Urothelium cell line (cell line): ENCODE data around the gene PNRC1.
"Not testable (repeated sequence)": the region's sequence is repeated elsewhere in the genome, so short reads cannot be mapped to it uniquely, and the experiment has no call there.

Source experiments
- DNase-seq: peaks from one replicate; pipeline ENCODE4 v3.0.0; 2011; ENCODE audit warnings: low spot score, mixed read lengths
- FAIRE-seq: peaks from 2 replicates; lab custom pipeline; 2011; peaks lifted over from hg19 to GRCh38; lab: Jason Lieb, UNC

PNRC1 gene

DNA sequence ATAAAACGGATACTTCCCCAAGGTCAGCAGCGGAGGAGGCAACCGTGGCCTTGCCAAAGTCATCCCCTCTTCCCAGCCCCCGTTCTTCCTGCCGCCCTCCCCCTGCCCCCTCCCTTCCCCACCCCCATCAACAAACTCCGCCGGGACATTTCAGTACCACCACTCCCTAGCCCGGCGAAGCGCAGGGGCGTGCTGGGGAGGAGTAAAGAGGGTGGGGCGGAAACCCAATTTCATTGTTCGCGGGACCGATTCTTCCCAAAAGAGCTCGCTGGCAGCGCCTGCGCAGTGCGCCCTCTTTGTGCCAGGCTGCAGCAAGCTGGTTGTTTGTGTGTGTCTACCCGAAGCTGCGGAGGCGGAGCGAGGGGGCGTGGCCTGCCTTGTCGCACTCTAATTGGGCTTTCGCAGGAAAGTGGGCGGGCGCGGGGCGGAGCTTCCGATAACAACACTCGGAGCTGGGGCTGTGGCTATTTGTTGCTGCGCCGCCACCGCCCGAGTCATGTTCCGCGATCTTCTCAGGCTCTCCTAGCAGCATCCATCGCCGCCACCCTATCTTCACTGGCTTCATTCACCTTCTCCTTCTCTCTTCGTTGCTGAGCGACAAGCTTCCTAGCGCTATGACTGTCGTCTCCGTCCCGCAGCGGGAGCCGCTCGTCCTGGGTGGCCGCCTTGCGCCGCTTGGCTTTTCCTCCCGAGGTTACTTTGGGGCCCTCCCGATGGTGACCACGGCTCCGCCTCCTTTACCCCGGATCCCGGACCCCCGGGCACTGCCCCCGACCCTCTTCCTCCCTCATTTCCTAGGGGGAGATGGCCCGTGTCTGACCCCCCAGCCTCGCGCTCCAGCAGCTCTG lies at the start of gene PNRC1:
PNRC1 (plus strand) TSS at position 471 of the 848 bp plus-strand sequence; CDS start at position 615, 144 bp downstream.
- DNase-seq (peak; percentile 95), FAIRE-seq (no peak)

DNA sequence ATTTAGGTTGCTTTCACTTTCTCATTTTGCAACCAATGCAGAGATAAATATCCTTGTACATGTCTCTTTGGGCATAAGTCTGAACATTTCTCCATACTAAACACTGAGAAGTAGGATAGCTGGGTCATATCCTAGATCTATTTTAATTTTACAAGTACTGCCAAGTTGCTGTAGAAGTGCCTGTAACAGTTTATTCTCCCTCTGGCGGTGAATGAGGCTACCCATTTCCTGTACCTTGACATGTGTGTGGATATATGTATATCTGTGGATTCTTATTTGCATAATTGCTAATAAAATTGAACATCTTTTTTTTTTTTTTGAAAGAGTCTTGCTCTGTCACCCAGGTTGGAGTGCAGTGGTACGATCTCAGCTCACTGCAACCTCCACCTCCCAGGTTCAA lies 48.0 kb upstream of the PNRC1 start:
- DNase-seq: no peak
- FAIRE-seq: no peak

DNA sequence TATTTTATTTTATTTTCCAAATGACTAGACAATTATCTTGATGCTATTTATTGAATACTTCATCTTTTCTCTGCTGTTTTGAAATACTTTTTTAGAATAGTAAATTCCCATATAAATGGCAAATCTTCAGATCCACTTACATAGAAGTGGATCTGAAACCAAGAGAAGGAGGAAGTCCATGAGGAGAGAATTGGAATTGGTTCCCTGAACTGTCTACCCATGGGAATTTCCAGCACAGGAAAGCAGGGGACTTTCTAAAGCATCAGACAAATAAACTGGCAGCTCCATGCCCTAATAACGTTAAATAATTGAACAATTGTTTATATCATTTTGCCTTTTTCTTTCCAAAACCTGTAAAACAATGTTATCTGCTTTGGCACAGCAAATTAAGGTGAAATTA lies 47.1 kb upstream of the PNRC1 start:
- FAIRE-seq (no peak), DNase-seq (no peak)

DNA sequence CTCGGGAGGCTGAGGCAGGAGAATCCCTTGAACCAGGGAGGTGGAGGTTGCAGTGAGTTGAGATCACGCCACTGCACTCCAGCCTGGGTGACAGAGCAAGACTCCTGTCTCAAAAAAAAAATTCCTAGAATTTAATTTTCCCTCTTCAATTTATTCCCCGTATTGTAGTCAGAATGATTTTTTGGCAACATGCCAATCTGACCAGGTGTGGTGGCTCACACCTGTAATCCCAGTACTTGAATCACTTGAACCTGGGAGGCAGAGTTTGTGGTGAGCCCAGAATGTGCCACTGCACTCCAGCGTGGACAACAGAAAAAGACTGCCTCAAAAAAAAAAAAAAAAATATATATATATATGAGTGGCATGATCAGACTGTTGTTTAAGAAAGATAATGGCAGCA lies 46.4 kb upstream of the PNRC1 start:
- FAIRE-seq, DNase-seq: not testable (repeated sequence)

DNA sequence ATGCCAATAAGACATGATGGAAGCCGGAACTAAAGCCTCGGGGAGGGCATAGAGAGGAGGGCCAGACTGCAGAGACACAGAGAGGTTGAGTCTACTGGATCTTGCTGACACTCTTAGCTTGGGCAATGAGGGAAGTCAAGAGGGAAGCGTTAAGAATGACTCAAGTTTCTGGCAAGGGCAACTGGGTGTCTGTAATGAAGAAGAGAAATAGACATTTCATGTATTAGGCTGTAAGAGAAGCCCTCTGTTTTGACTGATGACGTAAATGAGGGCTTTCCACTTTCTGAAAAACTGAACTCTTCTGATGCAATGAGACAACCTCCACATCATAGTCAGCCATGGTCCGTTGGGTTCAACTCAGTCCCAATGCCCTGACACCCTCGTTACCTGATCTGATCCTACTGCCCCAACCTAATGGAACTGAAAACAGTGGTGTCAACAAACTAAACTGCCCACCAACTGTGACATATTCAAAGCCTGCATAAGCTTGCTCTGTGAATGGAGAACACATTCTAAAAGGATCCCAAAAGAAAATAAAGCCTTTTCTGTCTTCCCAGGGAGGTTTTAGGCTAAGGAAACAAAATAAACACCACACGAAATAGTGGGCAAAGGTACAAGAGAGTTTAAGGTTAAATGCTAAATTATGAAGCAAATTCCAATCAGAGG lies 45.8 kb upstream of the PNRC1 start:
- FAIRE-seq (no peak), DNase-seq (no peak)

DNA sequence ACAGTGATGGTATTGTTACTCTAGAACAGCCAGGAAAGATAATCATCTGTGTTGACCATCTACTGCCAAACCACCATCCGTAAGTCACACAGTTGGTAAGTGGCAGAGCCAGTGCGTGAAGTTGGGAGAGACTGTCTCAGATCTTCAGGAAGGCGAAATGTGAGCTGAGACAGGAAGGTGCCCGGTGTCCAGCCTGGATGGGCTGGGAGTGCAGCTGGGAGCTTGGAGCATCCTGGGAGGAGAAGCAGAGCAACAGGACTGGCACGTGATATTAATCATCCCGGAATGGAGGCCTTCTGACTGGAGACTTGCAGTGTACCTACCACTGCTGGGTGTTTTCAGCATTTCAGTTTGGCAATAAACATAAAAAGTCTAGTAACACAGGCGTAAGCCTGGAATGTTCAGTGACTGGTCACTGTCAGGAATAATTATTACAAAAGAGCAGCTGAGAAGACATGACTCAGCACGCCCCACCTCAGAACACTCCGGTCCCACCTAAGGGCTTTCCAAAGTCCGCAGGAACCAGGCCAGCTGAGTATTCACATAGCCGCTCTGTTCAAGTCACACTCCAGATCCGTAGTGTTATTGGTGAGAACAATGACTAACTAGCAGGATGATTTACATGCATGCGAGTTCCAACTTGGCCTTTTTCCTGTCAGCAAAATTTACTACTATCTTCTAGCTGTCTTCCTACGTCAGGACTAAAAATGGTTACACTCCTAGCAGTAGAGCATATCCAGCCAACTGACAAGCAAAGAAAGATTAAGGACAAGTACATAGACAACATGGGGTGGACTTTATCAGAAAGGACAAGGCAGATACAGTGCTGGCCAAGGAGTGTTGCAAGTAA lies 45.1 kb upstream of the PNRC1 start:
- FAIRE-seq (no peak), DNase-seq (peak; percentile 29)

DNA sequence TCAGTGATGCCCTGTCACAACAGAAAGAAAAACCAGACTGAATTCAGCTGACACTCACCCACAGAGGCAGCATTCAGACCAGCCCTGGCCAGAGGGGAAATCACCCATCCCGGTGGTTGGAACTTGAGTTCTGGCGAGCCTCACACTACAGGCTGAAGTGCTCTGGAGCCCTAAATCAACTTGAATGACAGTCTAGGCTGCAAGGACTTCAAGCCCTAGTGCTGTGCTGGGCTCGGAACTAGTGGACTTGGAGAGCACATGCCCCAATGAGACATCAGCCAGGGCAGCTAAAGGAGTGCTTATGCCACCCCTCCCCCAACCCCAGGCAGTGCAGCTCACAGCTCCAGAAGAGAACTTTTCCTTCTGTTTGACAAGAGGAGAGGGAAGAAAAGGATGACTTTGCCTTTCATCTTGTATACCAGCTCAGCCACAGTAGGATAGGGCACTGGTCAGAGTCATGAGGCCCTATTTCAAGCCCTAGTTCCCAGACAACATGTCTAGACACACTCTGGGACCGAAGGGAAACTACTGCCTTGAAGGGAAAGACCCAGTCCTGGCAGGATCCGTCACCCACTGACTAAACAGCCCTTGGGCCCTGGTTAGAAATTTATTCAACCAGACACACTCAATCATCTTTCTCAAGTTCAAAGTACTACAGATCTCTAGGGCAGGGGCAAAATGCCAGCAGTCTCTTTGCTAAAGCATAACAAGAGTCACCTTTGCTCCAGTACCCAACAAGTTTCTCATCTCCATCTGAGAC lies 43.2 kb upstream of the PNRC1 start:
- no peak for FAIRE-seq

DNA sequence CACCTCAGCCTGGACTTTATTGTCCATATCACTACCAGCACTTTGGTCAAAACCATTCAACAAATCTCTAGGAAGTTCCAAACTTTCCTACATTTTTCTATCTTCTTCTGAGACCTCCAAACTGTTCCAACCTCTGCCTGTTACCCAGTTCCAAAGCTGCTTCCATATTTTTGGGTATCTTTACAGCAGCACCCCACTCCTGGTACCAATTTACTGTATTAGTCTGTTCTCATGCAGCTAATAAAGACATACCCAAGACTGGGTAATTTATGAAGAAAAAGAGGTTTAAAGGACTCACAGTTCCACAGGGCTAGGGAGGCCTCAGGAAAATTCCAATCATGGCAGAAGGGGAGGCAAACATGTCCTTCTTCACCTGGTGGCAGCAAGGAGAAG lies 42.7 kb upstream of the PNRC1 start:
- DNase-seq, FAIRE-seq: not testable (repeated sequence)

More for the DNA sequence above, 43.2 kb upstream of the PNRC1 start:
- no peak for DNase-seq

DNA sequence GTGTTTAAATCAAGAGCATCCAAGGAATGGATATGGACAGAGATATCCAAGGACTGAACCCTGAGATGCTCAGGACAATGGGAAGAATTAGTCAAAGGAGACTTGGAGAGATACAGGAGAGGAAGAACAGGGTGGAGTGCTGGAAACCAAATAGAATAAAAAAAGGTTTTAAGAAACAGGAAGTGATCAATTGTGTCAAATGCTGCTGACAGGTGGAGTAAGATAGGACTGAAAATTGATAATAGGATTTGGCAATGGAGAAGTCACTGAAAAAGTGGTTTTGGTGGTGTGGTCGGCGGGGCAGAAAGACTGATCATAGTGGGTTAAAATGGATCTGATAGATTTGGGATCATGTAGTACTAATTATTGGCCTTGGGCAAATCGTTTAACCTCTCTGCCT lies 37.9 kb upstream of the PNRC1 start:
- DNase-seq (no peak), FAIRE-seq (no peak)

DNA sequence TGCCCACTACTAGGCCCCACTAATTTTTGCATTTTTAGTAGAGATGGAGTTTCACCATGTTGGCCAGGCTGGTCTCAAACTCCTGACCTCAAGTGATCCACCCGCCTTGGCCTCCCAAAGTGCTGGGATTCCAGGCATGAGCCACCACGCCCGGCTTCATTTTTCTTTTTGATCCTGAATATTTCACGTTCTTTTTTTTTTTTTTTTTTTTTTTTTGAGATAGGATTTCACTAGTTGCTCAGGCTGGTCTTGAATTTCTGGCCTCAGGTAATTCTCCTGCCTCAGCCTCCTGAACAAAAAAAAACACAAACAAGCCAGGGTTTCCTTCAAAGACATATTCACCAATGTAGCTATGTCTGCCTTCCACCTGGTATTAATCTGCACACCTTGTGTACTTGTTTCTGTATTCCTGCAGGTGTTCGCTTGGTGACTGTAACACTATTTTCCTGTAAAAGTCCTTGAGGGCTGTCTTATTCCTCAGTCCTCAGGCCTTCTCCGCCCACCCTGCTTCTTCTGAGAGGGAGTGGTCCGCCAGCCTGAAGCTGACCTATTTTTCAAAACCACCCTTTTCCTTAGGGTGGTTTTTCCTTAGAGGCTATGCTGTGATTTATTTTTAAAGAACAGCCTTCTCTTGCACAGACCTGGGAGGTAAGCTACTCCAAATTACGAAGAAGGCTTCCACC lies 36.1 kb upstream of the PNRC1 start:
- FAIRE-seq: no peak
- no peak for DNase-seq

DNA sequence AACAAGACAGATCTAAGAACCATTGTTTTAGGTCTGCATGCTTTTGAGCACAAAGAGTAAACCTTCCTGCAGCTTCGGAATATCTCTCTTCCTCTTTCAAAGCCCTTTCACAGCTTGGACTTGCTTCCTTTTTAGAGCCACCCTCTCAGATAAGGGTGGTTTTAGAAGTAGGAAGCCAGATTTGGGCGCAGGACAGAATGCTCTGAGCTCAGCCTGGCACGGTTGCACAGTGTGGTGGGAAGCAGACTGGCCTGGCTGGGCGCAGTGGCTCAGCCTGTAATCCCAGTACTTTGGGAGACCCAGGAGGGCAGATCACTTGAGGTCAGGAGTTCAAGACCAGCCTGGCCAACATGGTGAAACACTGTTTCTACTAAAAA lies 35.6 kb upstream of the PNRC1 start:
- FAIRE-seq (no peak), DNase-seq (no peak)

DNA sequence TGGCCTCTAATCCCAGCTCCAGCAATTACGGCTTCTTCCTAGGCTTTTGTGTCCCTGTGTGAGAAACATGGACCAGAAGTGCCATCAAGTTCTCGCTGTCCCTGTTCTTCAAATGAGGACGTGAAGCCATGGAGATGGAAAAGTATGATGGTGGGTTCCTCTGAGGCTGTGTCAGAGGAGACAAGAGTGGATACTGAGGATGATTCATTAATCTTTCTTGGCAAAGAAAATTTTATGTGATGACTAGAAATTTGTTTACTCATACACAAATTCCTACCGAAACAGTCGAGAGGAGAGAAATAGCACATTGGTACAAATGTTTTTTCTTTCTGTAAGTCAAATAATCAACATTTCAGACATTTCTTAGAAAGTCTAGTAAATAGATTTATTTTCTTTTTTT lies 35.0 kb upstream of the PNRC1 start:
- no peak for DNase-seq
- no peak for FAIRE-seq

DNA sequence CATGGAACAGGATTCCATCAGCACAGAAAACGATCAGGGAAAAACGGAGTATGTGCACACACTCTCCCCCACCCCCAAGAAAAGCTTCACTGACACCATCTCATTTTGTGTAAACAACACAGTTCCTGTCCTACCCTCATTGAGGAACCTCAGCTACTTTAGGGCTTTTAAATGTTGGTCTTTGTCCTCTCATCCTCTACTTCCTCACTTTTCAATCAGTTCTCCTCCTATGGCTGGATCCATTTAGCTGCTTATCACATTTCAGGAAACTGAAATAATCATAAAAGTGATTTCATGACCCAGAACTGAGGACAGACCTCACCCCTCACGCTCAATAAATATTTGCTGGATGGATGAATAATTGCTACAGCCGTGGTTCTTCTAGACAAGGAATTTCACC lies 33.1 kb upstream of the PNRC1 start:
- FAIRE-seq: no peak
- DNase-seq: no peak

DNA sequence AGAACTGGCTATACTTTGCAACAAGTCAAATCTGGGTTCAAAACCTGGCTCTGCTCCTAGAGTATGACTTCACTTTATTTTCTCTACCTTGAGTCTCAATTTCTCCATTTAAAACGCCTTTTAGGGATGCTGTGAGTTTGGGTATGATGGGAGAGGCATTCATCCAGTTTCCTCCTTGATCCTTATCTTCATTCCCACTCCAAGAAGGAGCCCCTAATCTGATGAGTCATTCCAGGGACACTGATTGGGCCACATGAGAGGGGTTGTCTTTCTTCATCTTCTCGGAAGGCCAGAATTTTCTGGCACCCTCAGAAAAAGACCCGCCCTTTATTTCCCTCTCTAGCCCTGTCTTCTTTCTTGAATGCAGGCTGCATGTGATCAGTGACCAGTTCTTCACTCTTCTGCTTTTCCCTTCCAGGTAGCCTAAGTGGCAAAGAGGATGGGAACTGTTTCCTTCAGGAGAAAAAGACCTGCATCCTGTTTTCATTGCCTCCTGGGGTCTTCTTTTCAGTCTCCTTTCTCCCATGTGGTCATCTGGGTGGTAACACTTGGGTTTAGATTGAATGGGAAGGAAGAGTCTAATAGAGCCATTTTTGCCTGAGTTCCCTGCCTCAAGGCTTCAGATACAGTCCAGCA lies 32.1 kb upstream of the PNRC1 start:
- FAIRE-seq: no peak
- DNase-seq: no peak

DNA sequence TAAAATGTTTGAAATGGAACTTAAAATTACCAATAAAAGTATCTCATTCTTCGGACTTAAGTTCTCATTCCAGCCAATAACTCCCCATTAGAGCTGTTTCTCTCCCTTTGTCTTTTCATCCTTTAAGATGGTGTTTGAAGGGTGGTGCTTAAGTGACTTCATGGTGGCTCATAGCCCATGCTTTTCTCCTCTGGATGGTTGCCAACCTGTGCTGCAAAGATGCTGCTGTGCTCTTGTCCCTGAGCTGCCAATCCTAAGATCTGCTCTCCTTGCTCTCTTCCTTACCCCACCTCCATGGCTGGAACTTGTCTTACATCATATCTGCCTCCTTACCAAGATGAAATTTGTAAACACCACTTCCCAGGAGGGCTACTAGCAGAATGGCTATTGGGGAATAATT lies 31.6 kb upstream of the PNRC1 start:
- no peak for DNase-seq

DNA sequence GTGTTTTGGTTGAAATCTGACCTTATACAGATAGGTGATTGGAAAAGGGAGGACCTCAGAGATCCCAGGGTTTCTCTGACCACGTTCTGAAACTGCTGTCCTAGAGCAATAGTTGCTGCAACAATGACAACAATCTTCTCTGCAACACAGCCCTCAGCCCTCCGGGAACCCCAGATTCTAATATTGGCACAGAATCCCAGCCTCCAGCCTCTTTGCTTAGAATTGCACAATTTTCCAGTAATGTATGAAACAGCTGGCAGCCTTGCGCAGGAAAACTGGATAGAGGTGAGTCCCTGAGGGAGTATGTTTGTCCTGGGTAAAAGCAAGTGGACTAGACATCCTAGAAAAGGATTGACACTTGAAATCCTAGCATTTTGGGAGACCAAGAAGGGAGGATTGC lies 30.4 kb upstream of the PNRC1 start:
- DNase-seq (no peak), FAIRE-seq (no peak)

More for the DNA sequence above, 31.6 kb upstream of the PNRC1 start:
- FAIRE-seq: no peak

DNA sequence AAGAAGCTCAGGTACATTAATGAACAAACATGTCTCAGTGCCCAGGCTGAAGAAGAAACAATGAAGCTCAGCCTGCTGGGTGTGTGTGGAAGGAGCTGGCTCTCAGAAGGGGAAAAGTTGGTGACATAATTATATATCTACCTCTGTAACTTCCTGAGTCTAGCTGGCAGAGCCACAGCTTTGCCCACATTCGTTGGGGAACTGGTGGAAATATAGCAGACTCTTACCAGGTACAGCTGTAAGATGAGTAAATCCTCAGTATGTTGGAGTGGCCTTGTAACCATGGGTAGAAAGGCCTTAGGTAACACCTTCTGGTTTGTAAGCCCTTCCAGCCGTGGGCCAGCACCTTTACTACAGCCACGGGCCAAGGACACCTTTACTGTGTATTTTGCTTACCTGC lies 29.9 kb upstream of the PNRC1 start:
- FAIRE-seq: no peak

DNA sequence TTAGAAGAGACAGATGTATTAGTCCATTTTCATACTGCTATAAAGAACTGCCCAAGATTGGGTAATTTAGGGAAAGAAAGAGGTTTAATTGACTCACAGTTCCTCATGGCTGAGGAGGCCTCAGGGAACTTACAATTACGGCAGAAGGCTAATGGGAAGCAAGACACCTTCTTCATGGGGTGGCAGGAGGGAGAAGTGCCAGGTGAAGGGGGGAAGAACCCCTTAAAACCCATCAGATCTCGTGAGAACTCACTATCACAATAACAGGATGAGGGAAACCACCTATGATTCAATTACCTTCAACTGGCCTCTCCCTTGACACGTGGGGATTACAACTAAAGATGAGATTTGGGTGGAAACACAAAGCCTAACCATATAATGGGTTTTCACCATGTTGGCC lies 28.9 kb upstream of the PNRC1 start:
- DNase-seq (no peak), FAIRE-seq (no peak)

More for the DNA sequence above, 29.9 kb upstream of the PNRC1 start:
- no peak for DNase-seq

DNA sequence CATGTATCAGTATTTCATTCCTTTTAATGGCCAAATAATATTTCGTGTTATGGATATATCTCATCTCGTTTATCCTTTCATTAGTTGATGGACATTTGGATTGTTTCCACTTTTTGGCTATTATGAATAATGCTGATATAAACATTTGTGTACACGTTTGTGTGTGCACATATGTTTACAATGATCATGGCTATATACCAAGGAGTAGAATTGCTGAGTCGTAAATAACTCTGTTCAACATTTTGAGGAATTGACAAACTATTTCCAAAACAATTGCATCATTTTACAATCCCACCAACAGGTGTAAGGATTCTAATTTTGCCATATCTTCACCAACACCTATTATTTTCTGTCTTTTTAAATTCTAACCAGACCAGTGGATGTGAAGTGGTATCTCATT lies 26.3 kb upstream of the PNRC1 start:
- FAIRE-seq (no peak), DNase-seq (no peak)

DNA sequence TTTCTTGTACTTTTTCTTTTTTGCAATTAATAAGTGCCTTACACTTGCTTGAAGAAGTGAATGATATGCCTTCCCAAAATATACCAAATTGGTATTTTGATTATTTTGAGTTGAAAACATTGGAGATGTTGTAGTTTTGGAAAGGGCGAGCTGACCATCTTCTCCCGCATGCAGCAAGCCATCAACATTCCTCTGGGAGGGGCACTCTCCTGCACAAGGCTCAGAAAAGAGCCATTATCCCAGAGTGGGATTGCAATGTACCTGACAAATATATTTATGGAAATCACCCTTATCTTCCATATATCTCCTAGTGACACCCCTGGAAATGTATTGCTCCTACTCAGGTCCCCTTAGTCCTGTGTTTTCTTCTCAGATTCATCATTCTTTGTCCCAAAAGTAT lies 22.8 kb upstream of the PNRC1 start:
- DNase-seq (no peak), FAIRE-seq (no peak)
